Raji (cell line): ENCODE data around the gene CADM1.

Experiments used
- POLR2A ChIP-seq: IDR thresholded peaks from 2 replicates; pipeline ENCODE4 v1.6.1; 2011; ENCODE audit warnings: low read depth, low read length, control low read depth; ENCODE audit not compliant: insufficient read depth

CADM1 gene

DNA sequence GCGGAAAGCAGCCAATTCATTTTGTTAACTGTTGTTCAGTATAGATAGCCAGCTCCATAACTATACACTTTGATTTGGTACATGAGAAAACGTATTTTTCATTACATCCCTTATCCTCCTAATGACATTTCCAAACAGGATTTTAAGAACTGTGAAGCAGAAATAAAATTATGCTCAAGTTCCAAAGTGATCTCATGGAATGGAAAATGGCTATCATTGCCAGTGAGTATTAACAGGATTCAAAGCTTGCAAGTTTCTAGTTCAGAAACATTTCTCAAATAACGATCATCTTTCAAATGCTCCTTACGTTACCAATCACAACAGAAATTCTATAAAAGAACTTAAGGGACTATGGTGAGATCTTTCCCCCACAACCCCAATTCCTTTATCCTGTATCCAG is 53.7 kb downstream of the CADM1 start:
- TF ChIP-seq POLR2A = no peak

DNA sequence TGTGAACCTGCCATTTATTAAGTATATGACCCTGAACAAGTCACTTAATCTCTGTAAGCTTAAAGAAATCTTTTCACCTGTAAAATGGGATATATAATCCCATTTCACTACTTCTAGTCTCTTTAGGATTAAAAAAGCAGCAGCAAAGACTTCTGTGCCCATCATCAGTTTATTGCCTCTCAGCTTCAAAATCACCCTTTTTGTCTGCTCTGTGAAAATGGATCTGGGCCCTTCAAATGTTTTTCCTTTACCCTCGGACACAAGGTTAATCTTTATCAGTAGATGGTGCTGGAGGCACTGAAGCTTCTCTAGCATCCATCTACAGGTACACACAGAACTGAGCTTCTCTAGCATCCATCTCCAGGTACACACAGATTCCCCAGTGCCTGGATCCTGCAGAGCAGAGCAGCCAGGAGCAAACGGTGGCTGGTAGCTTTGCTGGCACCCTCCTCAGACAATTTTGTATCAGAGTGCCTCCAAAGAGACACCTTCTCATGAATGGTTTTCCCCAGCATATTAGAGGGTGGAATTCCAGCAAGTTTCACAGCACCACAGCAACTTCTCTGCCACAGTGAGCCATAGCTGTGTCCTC is 56.8 kb downstream of the CADM1 start:
- TF ChIP-seq POLR2A = no peak

DNA sequence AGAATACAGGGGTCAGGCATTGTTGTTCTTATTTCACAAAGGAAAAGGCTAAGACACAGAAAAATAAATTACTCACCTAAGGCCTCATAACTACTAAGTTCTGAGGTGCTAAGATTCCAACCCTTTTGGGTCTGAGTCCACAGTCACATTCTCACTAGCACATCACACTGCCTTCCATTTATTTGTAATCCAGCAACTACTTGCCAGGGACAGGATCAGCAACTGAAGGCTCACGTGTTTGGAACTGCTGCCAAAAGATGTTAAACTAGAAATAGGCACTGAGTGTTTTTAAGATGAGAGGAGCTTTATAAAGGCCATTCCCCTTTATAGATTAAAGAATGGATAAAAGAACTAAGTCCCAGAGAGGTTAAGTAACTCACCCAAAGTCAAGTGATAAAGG is 58.0 kb downstream of the CADM1 start:
- no peak for TF ChIP-seq POLR2A

DNA sequence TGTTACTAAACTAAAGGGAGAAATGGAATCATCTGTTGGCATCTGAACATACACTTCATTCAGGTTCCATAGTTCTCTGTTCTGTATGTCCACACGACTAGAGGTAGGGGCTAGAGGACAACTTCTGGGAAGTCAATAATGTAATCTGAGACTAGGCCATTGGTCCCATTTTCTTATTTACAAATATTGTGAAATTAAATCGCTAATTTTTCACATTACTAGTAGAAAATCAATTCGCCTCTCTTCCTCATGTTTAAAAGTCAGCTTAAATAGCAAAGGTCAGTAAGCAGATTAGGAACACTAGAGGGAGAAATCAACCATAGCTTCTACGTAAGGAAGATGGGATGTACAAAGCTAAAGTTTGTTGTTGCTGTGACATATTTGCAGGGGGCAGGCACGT is 59.7 kb downstream of the CADM1 start:
- no peak for TF ChIP-seq POLR2A

DNA sequence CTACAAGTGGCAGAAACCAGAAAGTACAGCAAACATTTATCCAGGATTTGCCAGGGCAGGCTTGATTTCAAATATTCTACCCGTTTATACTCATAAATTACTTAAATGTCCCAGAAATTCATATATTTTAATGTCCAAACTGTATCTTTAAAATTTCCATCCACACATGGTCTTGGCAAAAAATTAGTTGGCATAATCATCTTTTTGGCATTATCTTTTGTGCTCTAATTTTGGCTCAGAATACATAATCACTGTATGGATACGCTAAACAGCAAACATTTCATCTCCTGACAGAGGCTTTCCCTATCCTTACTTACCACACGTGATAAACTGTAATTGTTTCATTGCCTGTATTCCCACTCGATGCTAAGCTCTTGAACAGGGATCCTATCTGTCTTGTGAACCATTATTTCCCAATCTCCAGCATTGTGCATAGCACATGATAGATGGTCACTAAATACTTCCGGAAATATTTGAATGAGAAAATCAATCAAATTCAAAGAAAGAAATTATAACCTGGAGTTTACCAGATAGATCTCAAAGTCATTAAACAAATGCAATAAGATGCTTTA is 64.2 kb downstream of the CADM1 start:
- no peak for TF ChIP-seq POLR2A

DNA sequence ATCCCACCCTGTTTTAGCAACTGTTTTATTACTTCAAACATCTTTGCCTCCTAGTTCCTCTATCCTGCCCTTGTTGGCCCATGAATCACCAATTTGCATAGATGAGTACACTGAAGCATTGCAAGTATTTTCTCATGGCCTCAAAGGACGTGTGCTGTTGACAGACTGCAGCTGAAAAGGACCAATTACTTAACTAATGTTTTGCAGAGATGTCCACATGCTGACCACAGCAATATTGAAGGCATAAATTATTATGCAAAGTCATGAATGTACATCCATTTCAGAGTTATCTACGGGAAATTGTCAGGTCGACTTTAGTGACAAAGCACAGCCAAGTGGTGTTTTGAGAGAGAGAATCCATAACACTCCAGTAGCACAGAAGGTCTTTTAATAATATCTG is 64.8 kb downstream of the CADM1 start:
- no peak for TF ChIP-seq POLR2A

DNA sequence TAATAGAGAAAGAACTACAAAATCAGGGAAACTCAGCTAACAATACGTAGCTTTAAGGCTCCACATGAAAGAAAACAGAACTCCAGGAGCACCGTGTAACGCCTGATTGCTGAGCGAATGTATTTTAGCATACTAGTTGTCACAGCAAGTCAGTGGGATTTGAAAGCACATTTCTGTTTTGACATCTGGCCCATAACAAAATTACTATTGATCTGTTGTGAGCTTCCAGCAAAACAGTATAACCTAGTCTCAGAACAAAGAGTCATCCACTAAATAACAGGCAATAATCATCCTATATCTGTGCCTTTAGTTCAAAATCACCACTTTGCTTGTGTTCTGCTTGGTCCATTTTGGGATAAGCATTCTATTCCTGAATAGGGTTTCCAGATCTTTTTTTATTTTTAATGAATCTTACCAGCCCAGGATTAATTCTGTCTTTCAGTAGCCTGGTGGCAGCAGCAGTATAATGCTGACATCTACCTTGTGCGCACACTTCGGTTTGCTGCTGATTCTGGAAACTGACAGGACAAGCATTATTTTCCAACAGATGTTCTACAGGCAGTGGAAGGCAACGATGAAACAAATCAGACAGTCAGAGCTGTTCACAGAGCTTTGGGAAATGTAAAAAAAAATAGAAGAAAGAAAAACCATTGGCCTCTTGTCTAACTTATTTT is 66.2 kb downstream of the CADM1 start:
- TF ChIP-seq POLR2A = no peak

DNA sequence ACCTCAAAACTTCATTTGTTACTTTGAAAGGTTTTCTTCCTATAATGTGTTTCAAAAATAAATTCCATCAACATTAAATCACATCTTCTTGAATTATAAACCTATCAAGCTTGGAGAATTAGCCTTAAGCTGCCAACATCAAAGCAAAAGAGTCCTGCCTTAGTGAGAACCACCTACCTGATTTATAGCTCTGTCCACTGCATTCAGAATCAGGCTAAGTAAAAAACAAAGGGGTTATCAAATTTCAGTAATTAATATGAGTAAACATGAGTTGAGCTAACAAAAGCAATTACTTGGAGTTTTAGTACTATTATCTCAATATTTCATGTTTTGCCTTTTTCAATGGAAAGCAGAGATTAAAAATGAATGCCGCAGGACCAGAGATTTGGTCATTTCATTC is 73.9 kb downstream of the CADM1 start:
- TF ChIP-seq POLR2A = no peak

DNA sequence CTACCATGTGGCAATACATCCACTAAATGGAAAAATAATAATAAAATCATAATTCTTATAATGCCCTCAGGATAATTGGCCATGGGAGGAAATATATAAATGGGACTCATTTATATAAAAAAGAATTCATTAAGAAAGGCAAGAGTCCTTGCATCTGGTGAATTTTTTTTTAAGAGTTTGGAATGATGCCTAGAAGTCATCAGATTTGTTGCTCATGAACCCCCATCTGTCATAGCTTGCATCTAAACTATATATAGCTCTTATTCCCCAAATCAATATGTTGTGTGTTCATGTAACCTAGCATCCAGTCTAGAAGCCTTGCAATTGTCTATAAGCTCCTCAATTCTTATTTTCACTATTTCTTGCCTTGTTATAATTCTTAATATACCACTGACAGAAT is 75.9 kb downstream of the CADM1 start:
- no peak for TF ChIP-seq POLR2A

DNA sequence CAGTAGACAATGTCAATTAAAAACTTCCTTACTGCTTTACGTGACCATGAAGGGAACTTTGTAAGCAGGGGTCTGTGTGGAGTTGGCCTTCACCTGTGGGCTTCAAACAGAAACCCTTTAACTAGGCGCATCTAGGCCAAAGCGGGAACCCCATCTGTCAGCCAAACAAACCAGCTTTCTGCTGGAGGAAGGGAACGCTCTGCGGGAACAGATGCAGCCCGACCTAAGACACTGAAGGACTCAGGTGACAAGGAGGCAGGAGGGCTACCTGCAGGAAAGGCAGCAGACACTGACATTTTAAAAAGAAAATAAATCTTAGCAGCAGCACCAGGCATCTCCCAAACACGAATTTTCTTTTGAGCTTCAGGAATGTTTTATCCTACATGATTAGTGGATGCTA is 78.4 kb downstream of the CADM1 start:
- no peak for TF ChIP-seq POLR2A

DNA sequence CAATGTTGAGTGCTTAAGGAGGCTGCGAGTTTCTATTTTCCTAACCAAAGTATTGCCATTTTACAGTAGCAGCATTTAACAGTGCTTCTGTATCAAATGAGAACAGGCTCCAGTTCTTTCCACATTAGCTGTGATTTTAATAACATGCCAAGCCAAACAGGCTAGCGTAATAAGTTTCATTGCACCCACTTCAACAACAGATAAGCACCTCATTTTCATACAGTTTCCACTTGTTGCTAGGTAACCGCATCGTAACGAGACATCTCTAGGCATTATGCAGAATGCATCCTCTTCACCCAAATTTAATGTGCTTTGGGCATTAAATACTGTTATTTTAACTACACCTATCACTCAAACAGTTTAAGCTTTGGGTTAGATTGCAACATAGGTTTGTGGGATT is 79.0 kb downstream of the CADM1 start:
- TF ChIP-seq POLR2A = no peak

DNA sequence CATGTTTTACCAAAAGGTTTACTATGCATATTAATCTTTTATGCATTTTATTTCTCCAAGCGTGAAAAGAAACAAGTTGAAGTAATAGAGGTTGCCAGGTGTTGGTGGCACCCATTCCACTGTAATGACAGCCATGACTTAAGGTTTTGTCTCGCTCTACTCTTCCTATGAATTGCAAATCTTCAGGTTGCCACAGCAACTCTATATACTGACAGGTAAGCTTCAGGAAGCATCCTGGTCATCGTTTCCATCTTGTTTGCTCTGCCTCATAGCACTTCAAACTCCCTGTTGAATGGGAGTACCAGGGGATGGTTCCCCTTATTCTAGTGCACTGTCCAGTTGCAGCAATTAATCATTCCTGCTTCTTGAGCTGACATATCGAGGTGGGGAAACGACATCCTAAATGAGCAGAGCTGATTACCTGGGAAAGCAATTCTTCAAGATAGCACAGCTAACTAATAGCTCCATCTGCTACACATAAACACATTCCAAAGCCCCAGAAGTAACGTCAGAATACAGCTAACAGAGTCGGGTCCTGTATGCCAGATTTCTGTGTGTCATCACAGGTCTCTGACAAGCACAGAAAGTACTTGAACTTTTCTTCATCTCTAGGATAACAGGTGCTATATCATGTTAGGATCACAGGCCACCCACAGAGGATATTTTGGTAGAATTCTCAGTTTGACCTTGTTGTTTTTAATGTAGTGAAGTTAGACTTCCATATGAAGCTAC is 80.3 kb downstream of the CADM1 start:
- TF ChIP-seq POLR2A = no peak

DNA sequence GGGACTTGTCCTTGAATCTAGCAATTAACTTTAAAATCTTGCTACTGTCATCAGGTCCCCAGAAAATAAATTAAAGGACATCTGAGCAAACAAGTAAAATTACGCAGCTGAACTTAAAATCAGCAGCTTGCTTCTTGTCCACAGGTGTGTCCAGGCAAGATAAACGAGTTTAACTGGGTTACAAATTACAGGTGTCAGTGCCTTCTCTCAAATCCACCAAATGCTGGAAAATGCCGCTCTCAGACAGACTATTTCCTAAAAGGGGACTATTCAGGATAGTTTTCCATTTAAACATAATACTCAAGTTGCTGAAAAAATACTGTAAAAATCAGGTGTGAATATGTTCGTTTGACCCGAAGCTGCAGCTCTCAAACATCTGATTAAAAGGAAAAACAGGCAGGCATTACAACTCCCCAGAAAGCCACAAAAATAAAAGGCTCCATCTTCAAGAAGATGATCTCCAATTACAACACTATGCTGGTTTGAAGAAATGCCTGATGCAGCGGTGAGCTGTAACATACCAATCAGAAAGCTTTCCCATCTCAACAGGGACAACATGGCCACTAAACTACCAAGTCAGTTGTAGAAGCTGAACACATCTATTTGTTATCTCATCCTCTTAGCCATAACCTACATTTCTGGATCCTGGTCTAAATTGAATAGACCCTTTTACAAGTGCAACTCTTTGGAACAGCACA is 82.1 kb downstream of the CADM1 start:
- no peak for TF ChIP-seq POLR2A

DNA sequence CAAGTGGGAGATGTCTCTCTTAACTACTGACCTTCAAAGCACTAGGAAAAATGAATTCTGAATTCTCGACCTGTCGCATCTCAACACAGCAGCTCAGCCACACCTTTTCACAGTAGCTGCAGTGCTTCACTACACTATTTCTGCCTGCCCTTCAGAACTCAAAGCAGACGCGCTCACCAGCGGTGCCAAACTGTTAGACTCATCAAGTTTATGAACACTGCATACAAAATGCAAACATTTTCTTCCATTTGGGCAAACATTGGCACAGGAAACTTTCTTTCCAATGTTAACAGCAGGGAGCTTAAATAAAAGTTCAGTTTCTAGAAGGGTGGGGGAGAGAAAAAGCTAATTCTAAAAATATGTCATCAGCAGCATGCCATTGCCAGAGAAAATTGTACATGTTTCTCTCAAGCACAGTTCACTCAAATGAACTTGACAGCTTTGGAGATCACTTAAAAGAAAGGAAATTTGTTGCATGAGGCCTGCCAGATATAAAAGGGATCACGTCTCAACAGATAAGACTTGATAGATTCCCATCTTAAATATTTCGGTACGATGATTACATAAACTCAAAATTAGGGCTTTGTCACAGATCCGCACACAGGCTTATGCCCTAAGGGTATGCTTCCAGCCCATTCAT is 82.7 kb downstream of the CADM1 start:
- TF ChIP-seq POLR2A = no peak

DNA sequence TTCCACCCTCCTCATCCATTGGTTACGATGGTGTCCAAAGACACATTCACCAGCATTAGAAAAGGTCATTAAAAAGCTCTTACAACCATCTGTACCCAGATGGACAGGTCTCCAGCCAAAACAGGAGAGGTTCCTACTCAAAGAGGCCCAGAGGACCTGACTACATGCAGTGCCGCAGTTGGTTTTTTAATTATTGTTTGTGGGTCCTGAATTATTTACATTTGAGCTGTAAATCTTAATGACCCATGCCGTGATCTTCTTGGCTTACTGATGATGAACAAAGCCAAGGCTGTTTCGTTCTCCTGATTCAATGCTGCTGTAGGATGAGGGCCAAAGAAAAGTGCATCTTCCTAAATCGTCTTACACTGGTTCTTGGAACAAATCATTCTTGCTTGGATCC is 83.7 kb downstream of the CADM1 start:
- no peak for TF ChIP-seq POLR2A
